Breast epithelium (tissue), 3 donors: Measurements from ENCODE around the gene TMEM144.

ENCODE experiments used
- POLR2AphosphoS5 ChIP-seq, 3 donors: sonication (generic); formaldehyde crosslinking; IDR thresholded peaks; one replicate each; pipeline ENCODE4 v1.6.1; 2017; ENCODE audit warnings: antibody characterized with exemption in 3 of 3
- TF ChIP-seq, protein P1 (sequence below), 3 donors: fragments of 450-650 bp; IDR thresholded peaks; one replicate each; pipeline ENCODE4 v1.5.1; 2016 to 2017; ENCODE audit warnings: antibody characterized with exemption in 3 of 3, mild to moderate bottlenecking in 3 of 3, moderate library complexity in 3 of 3

DNA sequence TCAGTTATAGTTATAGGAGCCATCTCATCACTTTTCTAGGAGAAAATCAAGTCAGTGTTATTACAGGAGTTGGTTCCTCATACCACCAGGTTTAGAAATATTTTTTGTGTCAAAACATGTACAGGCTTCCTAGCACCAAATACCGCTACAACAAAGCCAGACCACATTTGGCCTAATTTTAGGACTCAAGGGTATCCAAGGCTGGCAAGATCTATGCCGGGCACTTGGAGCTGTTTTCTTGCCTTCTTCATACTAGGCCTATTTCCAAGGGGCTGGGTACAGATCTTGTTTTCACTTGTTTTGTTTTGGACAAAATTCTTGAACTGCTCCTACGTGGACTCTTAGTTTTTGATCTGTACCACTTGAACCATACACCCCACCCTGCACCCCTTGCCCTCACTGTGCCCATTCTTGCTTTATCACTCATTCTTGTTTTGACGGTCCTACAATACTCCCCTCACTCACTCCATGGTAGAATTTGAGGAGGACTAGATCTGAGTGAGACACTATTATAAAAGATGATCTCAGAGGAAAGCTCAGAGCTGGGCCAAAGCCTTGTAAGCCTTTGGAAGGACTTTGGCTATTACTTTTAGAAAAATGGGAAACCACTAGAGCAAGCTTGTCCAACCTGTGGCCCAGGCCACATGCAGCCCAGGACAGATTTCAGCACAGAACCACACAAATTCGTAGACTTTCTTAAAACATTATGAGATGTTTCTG is 17.7 kb upstream of the TMEM144 start:
- TF ChIP-seq POLR2AphosphoS5 (IDR thresholded peaks at IDR 0.05): peak in 1 of 3 donors; percentile 36
- TF ChIP-seq, protein P1, sequence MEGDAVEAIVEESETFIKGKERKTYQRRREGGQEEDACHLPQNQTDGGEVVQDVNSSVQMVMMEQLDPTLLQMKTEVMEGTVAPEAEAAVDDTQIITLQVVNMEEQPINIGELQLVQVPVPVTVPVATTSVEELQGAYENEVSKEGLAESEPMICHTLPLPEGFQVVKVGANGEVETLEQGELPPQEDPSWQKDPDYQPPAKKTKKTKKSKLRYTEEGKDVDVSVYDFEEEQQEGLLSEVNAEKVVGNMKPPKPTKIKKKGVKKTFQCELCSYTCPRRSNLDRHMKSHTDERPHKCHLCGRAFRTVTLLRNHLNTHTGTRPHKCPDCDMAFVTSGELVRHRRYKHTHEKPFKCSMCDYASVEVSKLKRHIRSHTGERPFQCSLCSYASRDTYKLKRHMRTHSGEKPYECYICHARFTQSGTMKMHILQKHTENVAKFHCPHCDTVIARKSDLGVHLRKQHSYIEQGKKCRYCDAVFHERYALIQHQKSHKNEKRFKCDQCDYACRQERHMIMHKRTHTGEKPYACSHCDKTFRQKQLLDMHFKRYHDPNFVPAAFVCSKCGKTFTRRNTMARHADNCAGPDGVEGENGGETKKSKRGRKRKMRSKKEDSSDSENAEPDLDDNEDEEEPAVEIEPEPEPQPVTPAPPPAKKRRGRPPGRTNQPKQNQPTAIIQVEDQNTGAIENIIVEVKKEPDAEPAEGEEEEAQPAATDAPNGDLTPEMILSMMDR (IDR thresholded peaks at IDR 0.05): no peak
